HG02938 (cell line): ENCODE measurements around the gene SFXN1.
A peak's percentile ranks its signal among the peaks of the same experiment; 100 is the strongest.

Experiments
- ATAC-seq: cut with Tn5 transposase; IDR thresholded peaks from one replicate; pipeline ENCODE4 v1.9.1; 2021; ENCODE audit warnings: mild to moderate bottlenecking, moderate library complexity; ENCODE audit not compliant: unreplicated experiment

The SFXN1 gene

GRCh38 chr5:175464942-175465233 is 13.5 kb upstream of the SFXN1 start:
- ATAC-seq: no peak

- ATAC-seq: no peak
These were observed 13.1 kb upstream of the SFXN1 start for GRCh38 chr5:175465282-175465681.

- ATAC-seq: no peak
These were observed 11.6 kb upstream of the SFXN1 start for GRCh38 chr5:175466700-175467318.

- no peak for ATAC-seq
These were observed 10.2 kb upstream of the SFXN1 start for GRCh38 chr5:175467983-175468690.

GRCh38 chr5:175468892-175469291 is 9.5 kb upstream of the SFXN1 start:
- ATAC-seq: no peak

DNA sequence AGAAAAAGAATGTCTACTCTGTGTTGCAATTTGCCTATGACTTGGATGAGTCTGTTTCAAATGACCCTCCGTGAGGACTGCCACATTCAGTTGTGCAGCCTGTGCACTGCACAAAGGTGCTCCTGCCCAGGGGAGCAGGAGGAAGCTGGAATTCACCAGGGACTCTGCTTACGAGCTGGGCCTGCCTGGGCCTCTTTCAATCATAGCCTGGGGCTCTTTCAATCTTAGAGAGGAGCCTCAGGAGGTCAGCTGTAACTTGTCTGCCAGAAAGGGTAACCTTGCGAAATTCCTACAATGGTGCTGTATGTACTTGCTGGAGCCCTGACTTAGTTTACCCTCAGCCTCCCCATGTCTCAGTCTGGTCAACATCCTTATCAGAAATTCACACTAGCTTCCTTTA is 8.4 kb upstream of the SFXN1 start:
- ATAC-seq: no peak

GRCh38 chr5:175470781-175471180 is 7.6 kb upstream of the SFXN1 start:
- ATAC-seq: no peak

DNA sequence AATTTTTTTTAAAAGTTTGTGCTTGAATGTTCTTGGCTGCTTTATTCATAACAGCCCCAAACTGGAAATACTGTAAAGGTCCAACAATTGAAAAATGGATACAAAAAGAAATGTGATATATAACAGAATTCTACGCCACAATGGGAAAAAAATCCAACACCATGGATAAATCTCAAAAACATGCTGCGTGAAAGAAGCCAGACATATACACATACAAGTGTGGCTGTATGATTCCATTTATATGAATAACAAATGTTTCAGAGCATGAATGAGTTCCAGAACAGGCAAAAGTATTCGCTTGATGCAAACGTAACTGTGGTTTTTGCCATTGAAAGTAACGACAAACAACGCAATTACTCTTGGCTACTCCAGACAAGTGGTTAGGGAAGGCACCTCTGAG is 7.2 kb upstream of the SFXN1 start:
- ATAC-seq: no peak

- peak; percentile 53 for ATAC-seq
These were observed 6.7 kb upstream of the SFXN1 start for GRCh38 chr5:175471628-175472027.

DNA sequence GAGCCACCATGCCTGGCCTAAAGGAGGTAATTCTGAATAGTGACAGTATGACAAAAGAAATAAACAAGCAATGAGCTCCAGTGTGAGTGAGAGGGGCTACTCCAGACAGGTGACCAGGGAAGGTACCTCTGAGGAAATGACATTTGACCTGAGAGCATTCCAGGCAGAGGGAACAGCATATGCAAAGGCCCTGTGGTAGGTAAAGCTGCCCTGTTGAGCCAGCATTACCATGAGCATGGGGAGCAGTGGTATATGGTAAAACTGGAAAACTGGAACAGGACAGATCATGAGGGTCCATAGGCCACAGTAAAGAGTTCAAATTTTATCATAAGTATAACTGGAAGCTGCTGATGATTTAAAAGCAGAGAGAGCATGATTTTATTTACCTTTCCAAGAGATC is 6.0 kb upstream of the SFXN1 start:
- no peak for ATAC-seq

DNA sequence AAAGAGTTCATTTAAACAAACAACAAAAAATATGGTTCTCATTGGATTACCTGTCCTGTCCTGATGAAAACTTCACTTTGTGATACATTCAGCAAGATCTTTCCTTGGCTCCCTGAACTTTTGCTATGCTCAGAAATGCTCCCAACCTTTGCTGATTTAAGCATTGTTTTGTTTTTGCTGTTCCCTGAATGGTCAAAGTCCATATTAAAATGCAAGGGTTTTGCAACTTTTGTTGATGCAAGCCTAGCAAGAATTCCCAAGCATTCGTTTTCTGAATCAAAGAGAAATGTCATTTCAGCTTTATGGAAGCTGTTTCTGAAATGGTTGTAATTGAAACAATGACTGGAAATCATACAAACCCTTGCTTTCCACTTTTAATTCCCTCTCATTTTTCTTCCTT is 3.1 kb upstream of the SFXN1 start:
- ATAC-seq: no peak

- no peak for ATAC-seq
These were observed 920 bp upstream of the SFXN1 start for GRCh38 chr5:175477440-175477839.

GRCh38 chr5:175478008-175478383 is 364 bp upstream of the SFXN1 start:
- no peak for ATAC-seq

DNA sequence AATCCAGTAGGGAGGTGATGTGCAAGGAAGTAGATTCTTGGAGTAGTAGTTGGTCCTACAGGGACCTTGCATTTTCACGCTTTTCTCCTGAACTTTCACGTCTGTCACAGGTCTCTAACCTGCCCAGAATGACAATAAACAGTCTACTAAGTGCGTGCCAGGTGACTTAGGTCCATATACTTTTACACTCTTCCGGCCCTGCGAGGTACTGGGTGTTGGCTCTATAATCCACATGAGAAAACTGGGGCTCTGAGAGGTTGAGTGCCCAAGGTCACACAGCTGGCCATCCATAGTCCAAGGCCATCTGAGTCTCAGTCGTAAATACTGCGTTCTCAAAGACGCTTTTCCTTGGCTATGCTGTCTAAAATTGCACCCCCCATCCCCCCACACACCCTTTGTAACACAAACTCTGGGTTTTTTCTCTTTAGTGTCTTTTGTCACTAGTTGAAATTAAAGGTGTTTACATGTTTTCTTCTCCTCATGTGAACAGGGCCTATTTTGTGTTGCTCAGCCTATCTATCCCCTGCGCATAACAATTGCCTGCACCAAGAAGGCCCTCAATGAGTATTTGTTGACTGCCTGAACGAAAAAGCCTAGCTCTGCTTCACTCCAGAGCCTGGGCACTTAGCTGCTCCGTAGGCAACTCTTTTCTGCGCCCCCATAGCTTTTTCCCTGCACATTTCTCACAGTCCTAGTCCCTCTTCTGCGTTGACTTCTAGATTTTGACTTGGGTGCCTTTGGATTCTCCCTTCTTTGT is 943 bp downstream of the SFXN1 start:
- ATAC-seq: peak; percentile 14

- ATAC-seq: no peak
These were observed 5.0 kb downstream of the SFXN1 start for GRCh38 chr5:175483337-175483736.

- no peak for ATAC-seq
These were observed 6.0 kb downstream of the SFXN1 start for GRCh38 chr5:175484322-175484721.

DNA sequence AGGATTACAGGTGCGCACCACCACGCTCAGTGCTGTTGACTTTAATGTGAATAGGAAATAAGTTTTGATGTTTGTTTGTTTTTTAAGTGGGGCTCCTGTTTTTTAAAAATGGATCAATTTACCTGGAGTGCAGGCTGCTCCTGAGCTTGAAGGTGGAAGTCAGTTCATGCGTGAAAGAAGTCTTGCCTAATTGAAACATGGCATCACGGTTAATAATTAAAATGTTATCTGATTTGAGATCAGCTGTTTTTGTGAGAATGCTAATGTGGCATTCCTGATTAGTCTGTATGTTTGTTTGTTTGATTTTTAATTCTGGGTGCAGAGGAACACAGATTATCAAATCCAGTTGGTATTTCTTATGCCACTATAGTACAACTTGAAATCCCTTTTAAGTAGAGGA is 6.5 kb downstream of the SFXN1 start:
- ATAC-seq: no peak

GRCh38 chr5:175485631-175486030 is 7.3 kb downstream of the SFXN1 start:
- no peak for ATAC-seq

- ATAC-seq: no peak
These were observed 9.3 kb downstream of the SFXN1 start for GRCh38 chr5:175487514-175488222.

- no peak for ATAC-seq
These were observed 11.5 kb downstream of the SFXN1 start for GRCh38 chr5:175489693-175490443.

DNA sequence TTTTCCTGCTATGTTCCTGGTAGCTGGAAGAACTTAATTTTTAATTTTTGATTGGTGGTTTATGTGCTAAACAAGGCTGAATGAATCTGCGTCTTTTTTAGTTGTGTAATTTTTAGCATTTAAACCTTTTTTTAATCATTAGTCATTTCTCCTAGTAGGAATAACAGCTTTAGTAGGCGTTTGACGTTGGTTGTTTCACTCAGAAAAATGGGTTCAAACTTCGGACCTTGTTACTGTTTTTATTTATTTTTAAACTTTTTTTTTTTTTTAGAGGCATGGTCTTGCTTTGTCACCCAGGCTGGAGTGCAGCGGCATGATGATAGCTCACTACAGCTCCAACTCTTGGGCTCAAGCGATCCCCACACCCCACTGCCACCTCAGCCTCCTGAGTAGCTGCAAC is 12.9 kb downstream of the SFXN1 start:
- ATAC-seq: no peak
